VCaP (cell line): ENCODE data around the gene SFSWAP.

ENCODE experiments used
- H3K27ac ChIP-seq: fragments of 450-650 bp; 2 replicates; pipeline ENCODE4 v1.5.1; 2017
- CTCF ChIP-seq: fragments of 450-650 bp; conservative IDR thresholded peaks from 2 replicates; pipeline ENCODE4 v1.5.1; 2017; ENCODE audit warnings: mild to moderate bottlenecking, moderate library complexity

Gene SFSWAP

GRCh38 chr12:131840643-131841416 lies 129.9 kb downstream of the SFSWAP start:
- no peak for TF ChIP-seq CTCF
- no peak overlapping the region for H3K27ac ChIP-seq

GRCh38 chr12:131841547-131841946 lies 130.7 kb downstream of the SFSWAP start:
- H3K27ac ChIP-seq = no peak overlapping the region
- TF ChIP-seq CTCF = no peak

GRCh38 chr12:131842169-131842568 lies 131.3 kb downstream of the SFSWAP start:
- no peak overlapping the region for H3K27ac ChIP-seq
- no peak for TF ChIP-seq CTCF

GRCh38 chr12:131843527-131843926 lies 132.6 kb downstream of the SFSWAP start:
- TF ChIP-seq CTCF = no peak
- H3K27ac ChIP-seq = no peak overlapping the region

- H3K27ac ChIP-seq = no peak overlapping the region
- no peak for TF ChIP-seq CTCF
Observed at GRCh38 chr12:131844140-131844539, 133.2 kb downstream of the SFSWAP start.

- H3K27ac ChIP-seq = no peak overlapping the region
- TF ChIP-seq CTCF = no peak
Observed at GRCh38 chr12:131844656-131845055, 133.8 kb downstream of the SFSWAP start.

- H3K27ac ChIP-seq = no peak overlapping the region
Observed at GRCh38 chr12:131845121-131845520, 134.2 kb downstream of the SFSWAP start.

More at GRCh38 chr12:131845121-131845520, 134.2 kb downstream of the SFSWAP start:
- TF ChIP-seq CTCF = no peak
